Keratinocyte (primary cell): Measurements from ENCODE around the gene EML2. TPM values are rescaled to one million over a fixed set of nuclear protein-coding genes. Genes with fewer than 3 reads are reported as not detected.

Experiments
- DNase-seq: peaks from one replicate; pipeline ENCODE4 v3.0.0-alpha.2; 2011; ENCODE audit warnings: low read depth, missing footprints, low spot score
- FAIRE-seq: peaks from 2 replicates; lab custom pipeline; 2011; peaks lifted over from hg19 to GRCh38; lab: Jason Lieb, UNC
- H2AFZ ChIP-seq: 2 replicates; pipeline ENCODE4 v1.6.0; 2012; ENCODE audit warnings: low read length, control low read depth, inconsistent platforms; ENCODE audit not compliant: control insufficient read depth
- H3K27ac ChIP-seq: 2 replicates; pipeline ENCODE4 v1.5.1; 2011; ENCODE audit warnings: low read length; ENCODE audit not compliant: control insufficient read depth, insufficient read depth
- H3K27me3 ChIP-seq: 3 replicates; pipeline ENCODE4 v1.6.0; 2011; ENCODE audit warnings: low read length; ENCODE audit not compliant: control insufficient read depth, insufficient read depth; ENCODE audit errors: extremely low read depth
- H3K36me3 ChIP-seq, 2 experiments: 2 replicates in 1 of 2; 3 replicates in 1 of 2; pipeline ENCODE4 v1.5.1; 2011; ENCODE audit warnings: low read length in 2 of 2, mild to moderate bottlenecking in 1 of 2; ENCODE audit not compliant: control insufficient read depth in 2 of 2, insufficient read depth in 2 of 2; ENCODE audit errors: extremely low read depth in 1 of 2
- H3K4me1 ChIP-seq: 3 replicates; pipeline ENCODE4 v1.5.1; 2011; ENCODE audit warnings: low read length; ENCODE audit not compliant: control insufficient read depth, insufficient read depth; ENCODE audit errors: extremely low read depth
- H3K4me2 ChIP-seq: 3 replicates; pipeline ENCODE4 v1.6.0; 2011; ENCODE audit warnings: low read depth, low read length; ENCODE audit not compliant: control insufficient read depth, insufficient read depth; ENCODE audit errors: extremely low read depth
- H3K4me3 ChIP-seq, 3 experiments: fragments of 200-600 bp in 1 of 3; sonication (generic) in 1 of 3; 2 replicates in 2 of 3; 3 replicates in 1 of 3; pipeline ENCODE4 v1.5.1; 2011 to 2016; ENCODE audit warnings: low read length in 3 of 3, mild to moderate bottlenecking in 3 of 3, control low read depth in 2 of 3, inconsistent platforms in 1 of 3, low read depth in 1 of 3, mixed read lengths in 1 of 3, mixed run types in 1 of 3, moderate library complexity in 1 of 3; ENCODE audit not compliant: control insufficient read depth in 2 of 3, insufficient read depth in 2 of 3; ENCODE audit errors: extremely low read depth in 1 of 3
- H3K79me2 ChIP-seq: 2 replicates; pipeline ENCODE4 v1.6.0; 2012; ENCODE audit warnings: low read length; ENCODE audit not compliant: control insufficient read depth, insufficient read depth
- H3K9ac ChIP-seq: 3 replicates; pipeline ENCODE4 v1.6.0; 2011; ENCODE audit warnings: low read length; ENCODE audit not compliant: control insufficient read depth, insufficient read depth; ENCODE audit errors: extremely low read depth
- H3K9me1 ChIP-seq: 3 replicates; pipeline ENCODE4 v1.6.0; 2011; ENCODE audit warnings: low read length; ENCODE audit not compliant: control insufficient read depth, insufficient read depth; ENCODE audit errors: extremely low read depth
- H3K9me3 ChIP-seq: 2 replicates; pipeline ENCODE4 v1.5.1; 2012; ENCODE audit warnings: low read depth, low read length; ENCODE audit not compliant: control insufficient read depth
- H4K20me1 ChIP-seq: 3 replicates; pipeline ENCODE4 v1.6.0; 2011; ENCODE audit warnings: low read length; ENCODE audit not compliant: control insufficient read depth, insufficient read depth; ENCODE audit errors: extremely low read depth
- EZH2 ChIP-seq: IDR thresholded peaks from one replicate; pipeline ENCODE4 v1.6.1; 2012; ENCODE audit warnings: inconsistent platforms, mild to moderate bottlenecking, low read length, moderate library complexity
- dilution Hi-C: fragments of 300-500 bp; cut with MboI; formaldehyde crosslinking; loops from one replicate; pipeline ENCODE4 v1.7.0; 2020; ENCODE audit warnings: low sequenced_read_pairs; ENCODE audit not compliant: extremely low pct_ligation_motif_present
- polyA plus RNA-seq, 5 experiments: library from polyadenylated mRNA; depleted of rRNA in 3 of 5; stranded (reverse) in 3 of 5; stranded (forward) in 1 of 5; unstranded in 1 of 5; fragments of >200 nt; gene quantifications; 1 replicate in 1 of 5; 2 replicates in 3 of 5; 3 replicates in 1 of 5; pipeline versions ENCODE4 v1.2.1 to v1.2.3, GENCODE V29; 2011 to 2012; ENCODE audit warnings: missing spikeins in 2 of 5, low read depth in 1 of 5, low replicate concordance in 1 of 5
- TF ChIP-seq, protein P1 (sequence below), 3 experiments: IDR thresholded peaks in 1 of 3; conservative IDR thresholded peaks in 1 of 3; optimal IDR thresholded peaks in 1 of 3; 2 replicates in 2 of 3; 3 replicates in 1 of 3; pipeline versions ENCODE3 to v1.5.1; 2011; ENCODE audit warnings: low read length in 3 of 3, mild to moderate bottlenecking in 3 of 3, moderate library complexity in 2 of 3, control low read depth in 1 of 3, inconsistent platforms in 1 of 3; ENCODE audit not compliant: insufficient read depth in 2 of 3; ENCODE audit errors: extremely low read depth in 1 of 3

EML2 gene
- polyA plus RNA-seq, 1 donor (not counting 4 experiments of a cell fraction or from before 2014, with no cell fraction given) = 43.4 TPM

- dilution Hi-C loops = no loop called here
- DNase-seq = no peak
- Histone ChIP-seq H3K27me3 (no peaks in the 10 kb centered on the region), H4K20me1 (no peaks in the 10 kb centered on the region), H3K9me1 (no peaks in the 10 kb centered on the region), H3K4me1 (peaks cover 13% of the 10 kb centered on the region), H3K27ac (no peak overlapping the region), H3K9me3 (no peaks in the 10 kb centered on the region), H3K36me3 (no peaks in the 10 kb centered on the region), H3K4me3 (peak overlapping the region; percentile 42 to 54 (median 52)), H3K9ac (peak overlapping the region; percentile 64), H3K79me2 (no peaks in the 10 kb centered on the region), H2AFZ (peak overlapping the region; percentile 90), H3K4me2 (peak overlapping the region; percentile 92)
- TF ChIP-seq EZH2 = no peak
- TF ChIP-seq, protein P1, sequence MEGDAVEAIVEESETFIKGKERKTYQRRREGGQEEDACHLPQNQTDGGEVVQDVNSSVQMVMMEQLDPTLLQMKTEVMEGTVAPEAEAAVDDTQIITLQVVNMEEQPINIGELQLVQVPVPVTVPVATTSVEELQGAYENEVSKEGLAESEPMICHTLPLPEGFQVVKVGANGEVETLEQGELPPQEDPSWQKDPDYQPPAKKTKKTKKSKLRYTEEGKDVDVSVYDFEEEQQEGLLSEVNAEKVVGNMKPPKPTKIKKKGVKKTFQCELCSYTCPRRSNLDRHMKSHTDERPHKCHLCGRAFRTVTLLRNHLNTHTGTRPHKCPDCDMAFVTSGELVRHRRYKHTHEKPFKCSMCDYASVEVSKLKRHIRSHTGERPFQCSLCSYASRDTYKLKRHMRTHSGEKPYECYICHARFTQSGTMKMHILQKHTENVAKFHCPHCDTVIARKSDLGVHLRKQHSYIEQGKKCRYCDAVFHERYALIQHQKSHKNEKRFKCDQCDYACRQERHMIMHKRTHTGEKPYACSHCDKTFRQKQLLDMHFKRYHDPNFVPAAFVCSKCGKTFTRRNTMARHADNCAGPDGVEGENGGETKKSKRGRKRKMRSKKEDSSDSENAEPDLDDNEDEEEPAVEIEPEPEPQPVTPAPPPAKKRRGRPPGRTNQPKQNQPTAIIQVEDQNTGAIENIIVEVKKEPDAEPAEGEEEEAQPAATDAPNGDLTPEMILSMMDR (optimal IDR thresholded peaks at IDR 0.05 in 1 of 3, IDR thresholded peaks at IDR 0.05 in 1 of 3, conservative IDR thresholded peaks at IDR 0.05 in 1 of 3; ENCODE audit: extremely low read depth in 1 of 3, insufficient read depth in 2 of 3, low read length in 3 of 3) = no peak
- FAIRE-seq = no peak
These were observed 37.7 kb upstream of the EML2 start for GRCh38 chr19:45676851-45677263.

DNA sequence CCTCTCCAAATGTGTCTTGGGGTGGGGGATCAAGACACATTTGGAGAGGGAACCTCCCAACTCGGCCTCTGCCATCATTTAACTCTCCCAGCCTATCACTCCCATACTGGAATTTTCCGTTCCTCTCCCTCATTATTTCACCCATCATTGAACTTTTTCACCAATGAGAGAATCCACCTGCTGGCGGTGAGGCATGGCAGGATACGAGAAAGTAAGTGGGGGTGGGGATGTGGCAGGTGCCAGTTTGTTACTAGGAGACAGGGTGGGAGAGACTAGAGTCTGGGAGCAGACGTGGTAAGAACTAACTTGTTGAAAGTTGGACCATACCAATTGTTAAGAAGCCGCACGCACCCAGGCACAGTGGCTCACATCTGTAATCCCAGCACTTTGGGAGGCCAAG lies 35.7 kb upstream of the EML2 start:
- Histone ChIP-seq H3K4me3 (no peak overlapping the region), H3K4me1 (peaks cover 12% of the 10 kb centered on the region), H3K27ac (no peak overlapping the region), H3K9me3 (no peaks in the 10 kb centered on the region), H3K36me3 (no peaks in the 10 kb centered on the region), H2AFZ (no peak overlapping the region), H3K27me3 (no peaks in the 10 kb centered on the region), H3K79me2 (no peaks in the 10 kb centered on the region), H4K20me1 (no peaks in the 10 kb centered on the region), H3K4me2 (no peak overlapping the region), H3K9ac (no peak overlapping the region), H3K9me1 (no peaks in the 10 kb centered on the region)
- DNase-seq (no peak), FAIRE-seq (no peak)
- dilution Hi-C loops = no loop called here
- TF ChIP-seq, protein P1 (optimal IDR thresholded peaks at IDR 0.05 in 1 of 3, IDR thresholded peaks at IDR 0.05 in 1 of 3, conservative IDR thresholded peaks at IDR 0.05 in 1 of 3; ENCODE audit: extremely low read depth in 1 of 3, insufficient read depth in 2 of 3, low read length in 3 of 3) = no peak
- TF ChIP-seq EZH2 = no peak
